Breast epithelium (tissue), 4 donors: ENCODE measurements around the gene DIS3L2. TPM values are rescaled to one million over a fixed set of nuclear protein-coding genes. Genes with fewer than 3 reads are reported as not detected.

Experiments
- DNase-seq, 2 donors: peaks; one replicate each; pipeline ENCODE4 v3.0.0-alpha.2; 2019; ENCODE audit warnings: low spot score in 2 of 2
- H3K27ac ChIP-seq, 2 donors: fragments of 200-600 bp; sonication (generic) in 1 of 2; one replicate each; pipeline ENCODE4 v1.5.1; 2016 to 2019; ENCODE audit warnings: mild to moderate bottlenecking in 1 of 2
- H3K27me3 ChIP-seq, 2 donors: fragments of 200-600 bp; sonication (generic) in 1 of 2; one replicate each; pipeline versions ENCODE4 v1.5.1 to v1.6.0; 2017 to 2019; ENCODE audit warnings: control low read depth in 1 of 2, mild to moderate bottlenecking in 1 of 2
- H3K36me3 ChIP-seq: fragments of 200-600 bp; one replicate; pipeline ENCODE4 v1.5.1; 2019
- H3K4me1 ChIP-seq, 2 donors: fragments of 200-600 bp; sonication (generic); one replicate each; pipeline ENCODE4 v1.5.1; 2016 to 2019; ENCODE audit warnings: control low read depth in 1 of 2
- H3K4me3 ChIP-seq, 3 donors: fragments of 200-600 bp; sonication (generic); 1 replicate in 2 of 3; 2 replicates in 1 of 3; pipeline ENCODE4 v1.5.1; 2016 to 2019; ENCODE audit warnings: mild to moderate bottlenecking in 3 of 3, moderate library complexity in 2 of 3
- H3K9me3 ChIP-seq, 2 donors: fragments of 200-600 bp; sonication (generic) in 1 of 2; one replicate each; pipeline ENCODE4 v1.5.1; 2016 to 2019; ENCODE audit warnings: control low read depth in 1 of 2
- CTCF ChIP-seq, 3 donors: fragments of 450-650 bp; IDR thresholded peaks; one replicate each; pipeline ENCODE4 v1.5.1; 2016 to 2017; ENCODE audit warnings: antibody characterized with exemption in 3 of 3, mild to moderate bottlenecking in 3 of 3, moderate library complexity in 3 of 3
- POLR2A ChIP-seq: fragments of 450-650 bp; IDR thresholded peaks from one replicate; pipeline ENCODE4 v1.6.1; 2016; ENCODE audit warnings: antibody characterized with exemption, mild to moderate bottlenecking, moderate library complexity
- POLR2AphosphoS5 ChIP-seq, 3 donors: sonication (generic); formaldehyde crosslinking; IDR thresholded peaks; one replicate each; pipeline ENCODE4 v1.6.1; 2017; ENCODE audit warnings: antibody characterized with exemption in 3 of 3
- intact Hi-C: fragments of 100-400 bp; cut with DNase I; formaldehyde crosslinking; loops from one replicate; pipeline ENCODE4 v1.15.1; 2023; ENCODE audit warnings: low total_unique reads
- total RNA-seq, 3 donors: library from RNA; depleted of rRNA; stranded (reverse); fragments of >200 nt; gene quantifications; one replicate each; pipeline ENCODE4 v1.1.0, GENCODE V29; 2016

DIS3L2 gene
- total RNA-seq, 3 donors from 2014 or later, result 19.2 to 38.9 (median 33.4) TPM

DNA sequence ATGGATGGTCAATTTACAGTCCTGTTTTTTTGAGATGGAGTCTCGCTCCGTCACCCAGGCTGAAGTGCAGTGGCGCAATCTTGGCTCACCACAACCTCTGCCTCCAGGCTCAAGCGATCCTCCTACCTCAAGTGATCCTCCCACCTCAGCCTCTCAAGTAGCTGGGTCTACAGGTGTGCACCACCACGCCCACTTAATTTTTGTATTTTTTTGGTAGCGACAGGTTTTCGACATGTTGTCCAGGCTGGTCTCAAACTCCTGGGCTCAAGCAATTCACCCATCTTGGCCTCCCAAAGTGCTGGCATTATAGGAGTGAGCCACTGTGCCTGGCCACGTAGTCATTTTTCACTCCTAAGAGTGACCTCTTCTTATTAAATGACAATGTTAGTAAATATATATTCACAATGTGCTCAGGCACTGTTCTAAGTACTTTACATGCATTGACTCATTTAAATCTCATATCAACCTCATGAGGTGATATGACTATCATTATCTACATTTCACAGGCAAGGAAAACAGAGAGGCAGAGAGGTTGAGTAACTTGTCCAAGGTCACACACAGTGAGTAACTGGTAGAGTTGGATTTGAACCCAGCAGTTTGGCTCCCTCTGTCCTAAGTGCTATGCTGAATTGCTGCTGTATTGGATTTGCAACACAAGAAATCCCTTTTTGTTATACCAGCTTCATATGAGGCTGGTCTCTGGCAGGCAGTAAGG lies 5.6 kb upstream of the DIS3L2 start:
- Histone ChIP-seq H3K27ac (no peak overlapping the region), H3K9me3 (no peaks in the 10 kb centered on the region), H3K4me1 (no peaks in the 10 kb centered on the region), H3K36me3 (no peaks in the 10 kb centered on the region), H3K27me3 (no peaks in the 10 kb centered on the region), H3K4me3 (no peak overlapping the region)
- no peak for DNase-seq
- TF ChIP-seq POLR2A (no peak), POLR2AphosphoS5 (IDR thresholded peaks at IDR 0.05) (no peak), CTCF (IDR thresholded peaks at IDR 0.05) (no peak)
- intact Hi-C loops, result no loop called here

GRCh38 chr2:231957913-231958763 lies 3.4 kb upstream of the DIS3L2 start:
- TF ChIP-seq POLR2AphosphoS5 (IDR thresholded peaks at IDR 0.05) (no peak), POLR2A (no peak), CTCF (IDR thresholded peaks at IDR 0.05) (no peak)
- intact Hi-C loops, result no loop called here
- Histone ChIP-seq H3K27ac (no peak overlapping the region), H3K4me3 (no peak overlapping the region), H3K36me3 (no peaks in the 10 kb centered on the region), H3K4me1 (no peaks in the 10 kb centered on the region), H3K27me3 (no peaks in the 10 kb centered on the region), H3K9me3 (no peaks in the 10 kb centered on the region)
- DNase-seq, result no peak

- Histone ChIP-seq H3K36me3 (no peaks in the 10 kb centered on the region), H3K9me3 (no peaks in the 10 kb centered on the region), H3K4me3 (peak overlapping the region; percentile 89 to 99 (median 93)), H3K27me3 (no peaks in the 10 kb centered on the region), H3K4me1 (no peaks in the 10 kb centered on the region), H3K27ac (peak overlapping the region; percentile 70 to 90)
- intact Hi-C loops, result no loop called here
- no peak for TF ChIP-seq CTCF (IDR thresholded peaks at IDR 0.05)
- TF ChIP-seq POLR2A, result no peak
- no peak for TF ChIP-seq POLR2AphosphoS5 (IDR thresholded peaks at IDR 0.05)
- no peak for DNase-seq
Measured at GRCh38 chr2:231960810-231961348, 634 bp upstream of the DIS3L2 start.

- Histone ChIP-seq H3K27ac (no peak overlapping the region), H3K4me1 (no peaks in the 10 kb centered on the region), H3K27me3 (no peaks in the 10 kb centered on the region), H3K9me3 (no peaks in the 10 kb centered on the region), H3K4me3 (no peak overlapping the region), H3K36me3 (no peaks in the 10 kb centered on the region)
- intact Hi-C loops, result no loop called here
- TF ChIP-seq CTCF (IDR thresholded peaks at IDR 0.05) (no peak), POLR2A (no peak), POLR2AphosphoS5 (IDR thresholded peaks at IDR 0.05) (no peak)
- DNase-seq, result no peak
Measured at GRCh38 chr2:231965102-231965501, 3.6 kb downstream of the DIS3L2 start.

GRCh38 chr2:231966886-231967285 lies 5.4 kb downstream of the DIS3L2 start:
- no peak overlapping the region for H3K27ac ChIP-seq
- intact Hi-C loops, result no loop called here
- H3K4me1 ChIP-seq, result no peaks in the 10 kb centered on the region
- no peaks in the 10 kb centered on the region for H3K9me3 ChIP-seq
- no peaks in the 10 kb centered on the region for H3K36me3 ChIP-seq
- no peak for TF ChIP-seq POLR2A
- TF ChIP-seq CTCF (IDR thresholded peaks at IDR 0.05), result no peak
- no peak for TF ChIP-seq POLR2AphosphoS5 (IDR thresholded peaks at IDR 0.05)
- DNase-seq, result no peak
- H3K4me3 ChIP-seq, result no peak overlapping the region
- H3K27me3 ChIP-seq, result no peaks in the 10 kb centered on the region
